Esophagus mucosa (tissue), 1 donor: ENCODE results near the gene SOHLH1. TPM values are rescaled to one million over a fixed set of nuclear protein-coding genes. Genes with fewer than 3 reads are reported as not detected.

Source experiments
- ATAC-seq: fragments of 200-7000 bp; cut with Tn5 transposase; one replicate; pipeline ENCODE4 v1.9.1; 2020
- total RNA-seq: library from RNA; stranded (reverse); gene quantifications from one replicate; pipeline ENCODE4 v1.2.4, GENCODE V29; 2023
- donor health status: DM: yes; HTN: yes; CAD: no.

Gene SOHLH1
- total RNA-seq, 1 donor from 2014 or later, result not detected

- ATAC-seq, result no peak
Observed at GRCh38 chr9:135728436-135729110, 29.3 kb upstream of the SOHLH1 start.

GRCh38 chr9:135727257-135727875 lies 28.1 kb upstream of the SOHLH1 start:
- ATAC-seq, result no peak

GRCh38 chr9:135726138-135726853 lies 27.0 kb upstream of the SOHLH1 start:
- no peak for ATAC-seq

- no peak for ATAC-seq
Observed at GRCh38 chr9:135724186-135724787, 25.0 kb upstream of the SOHLH1 start.

GRCh38 chr9:135722365-135722764 lies 23.1 kb upstream of the SOHLH1 start:
- ATAC-seq, result no peak

- ATAC-seq, result no peak
Observed at GRCh38 chr9:135719472-135719871, 20.2 kb upstream of the SOHLH1 start.

- peak; percentile 15 for ATAC-seq
Observed at GRCh38 chr9:135718616-135719015, 19.3 kb upstream of the SOHLH1 start.

- ATAC-seq, result no peak
Observed at GRCh38 chr9:135717410-135717809, 18.1 kb upstream of the SOHLH1 start.

GRCh38 chr9:135716045-135716444 lies 16.8 kb upstream of the SOHLH1 start:
- no peak for ATAC-seq

- ATAC-seq, result no peak
Observed at GRCh38 chr9:135715056-135715595, 15.8 kb upstream of the SOHLH1 start.

GRCh38 chr9:135714242-135715055 lies 15.2 kb upstream of the SOHLH1 start:
- no peak for ATAC-seq

- ATAC-seq, result no peak
Observed at GRCh38 chr9:135712613-135713295, 13.5 kb upstream of the SOHLH1 start.

GRCh38 chr9:135711881-135712280 lies 12.6 kb upstream of the SOHLH1 start:
- ATAC-seq, result no peak

GRCh38 chr9:135711391-135711790 lies 12.1 kb upstream of the SOHLH1 start:
- no peak for ATAC-seq

GRCh38 chr9:135708164-135708563 lies 8.9 kb upstream of the SOHLH1 start:
- no peak for ATAC-seq

GRCh38 chr9:135707252-135708138 lies 8.2 kb upstream of the SOHLH1 start:
- no peak for ATAC-seq

- no peak for ATAC-seq
Observed at GRCh38 chr9:135706288-135706687, 7.0 kb upstream of the SOHLH1 start.

GRCh38 chr9:135705376-135705775 lies 6.1 kb upstream of the SOHLH1 start:
- ATAC-seq, result no peak

- ATAC-seq, result no peak
Observed at GRCh38 chr9:135704483-135704882, 5.2 kb upstream of the SOHLH1 start.

GRCh38 chr9:135703726-135704125 lies 4.4 kb upstream of the SOHLH1 start:
- ATAC-seq, result no peak
